ENCODE measurements around the gene ZFYVE16.

The ZFYVE16 gene

DNA sequence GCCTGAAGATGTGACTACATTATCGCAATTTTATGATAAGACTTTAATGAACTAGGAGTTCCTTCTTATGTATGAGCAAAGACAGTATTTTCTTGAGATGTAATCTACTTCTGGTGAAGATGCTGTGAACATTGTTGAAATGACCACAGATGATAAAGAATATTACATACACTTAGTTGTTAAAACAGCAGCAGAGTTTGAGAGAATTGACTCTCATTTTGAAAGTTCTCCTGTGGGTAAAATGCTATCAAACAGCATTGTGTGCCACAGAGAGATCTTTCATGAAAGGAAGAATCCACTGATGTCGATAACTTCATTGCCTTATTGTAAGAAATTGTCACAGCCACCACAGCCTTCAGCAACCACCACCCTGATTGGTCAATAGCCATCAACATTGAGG, 88.0 kb downstream of the ZFYVE16 start:
- TF ChIP-seq CSDC2 (CRISPR knock-in tag; IDR thresholded peaks at IDR 0.05) (no peak), SNAI2 (CRISPR knock-in tag; IDR thresholded peaks at IDR 0.05) (no peak), ZFP3 (CRISPR knock-in tag; IDR thresholded peaks at IDR 0.05) (no peak), ZNF8 (CRISPR knock-in tag; IDR thresholded peaks at IDR 0.05) (no peak), ISL1 (CRISPR knock-in tag; IDR thresholded peaks at IDR 0.05) (no peak), GLIS3 (CRISPR knock-in tag; IDR thresholded peaks at IDR 0.05) (no peak), PPARA (CRISPR knock-in tag; IDR thresholded peaks at IDR 0.05; ENCODE audit: borderline replicate concordance) (no peak), TCF4 (CRISPR knock-in tag; IDR thresholded peaks at IDR 0.05; ENCODE audit: borderline replicate concordance) (no peak), ZFP30 (CRISPR knock-in tag; IDR thresholded peaks at IDR 0.05) (no peak), ARNTL (CRISPR knock-in tag; IDR thresholded peaks at IDR 0.05; ENCODE audit: borderline replicate concordance, low read depth) (no peak), ESRRG (CRISPR knock-in tag; IDR thresholded peaks at IDR 0.05) (no peak), ZNF70 (CRISPR knock-in tag; IDR thresholded peaks at IDR 0.05) (no peak)
- TF ChIP-seq, protein P1, sequence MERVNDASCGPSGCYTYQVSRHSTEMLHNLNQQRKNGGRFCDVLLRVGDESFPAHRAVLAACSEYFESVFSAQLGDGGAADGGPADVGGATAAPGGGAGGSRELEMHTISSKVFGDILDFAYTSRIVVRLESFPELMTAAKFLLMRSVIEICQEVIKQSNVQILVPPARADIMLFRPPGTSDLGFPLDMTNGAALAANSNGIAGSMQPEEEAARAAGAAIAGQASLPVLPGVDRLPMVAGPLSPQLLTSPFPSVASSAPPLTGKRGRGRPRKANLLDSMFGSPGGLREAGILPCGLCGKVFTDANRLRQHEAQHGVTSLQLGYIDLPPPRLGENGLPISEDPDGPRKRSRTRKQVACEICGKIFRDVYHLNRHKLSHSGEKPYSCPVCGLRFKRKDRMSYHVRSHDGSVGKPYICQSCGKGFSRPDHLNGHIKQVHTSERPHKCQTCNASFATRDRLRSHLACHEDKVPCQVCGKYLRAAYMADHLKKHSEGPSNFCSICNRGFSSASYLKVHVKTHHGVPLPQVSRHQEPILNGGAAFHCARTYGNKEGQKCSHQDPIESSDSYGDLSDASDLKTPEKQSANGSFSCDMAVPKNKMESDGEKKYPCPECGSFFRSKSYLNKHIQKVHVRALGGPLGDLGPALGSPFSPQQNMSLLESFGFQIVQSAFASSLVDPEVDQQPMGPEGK (CRISPR knock-in tag; IDR thresholded peaks at IDR 0.05; ENCODE audit: borderline replicate concordance) = no peak
- TF ChIP-seq, protein P2, sequence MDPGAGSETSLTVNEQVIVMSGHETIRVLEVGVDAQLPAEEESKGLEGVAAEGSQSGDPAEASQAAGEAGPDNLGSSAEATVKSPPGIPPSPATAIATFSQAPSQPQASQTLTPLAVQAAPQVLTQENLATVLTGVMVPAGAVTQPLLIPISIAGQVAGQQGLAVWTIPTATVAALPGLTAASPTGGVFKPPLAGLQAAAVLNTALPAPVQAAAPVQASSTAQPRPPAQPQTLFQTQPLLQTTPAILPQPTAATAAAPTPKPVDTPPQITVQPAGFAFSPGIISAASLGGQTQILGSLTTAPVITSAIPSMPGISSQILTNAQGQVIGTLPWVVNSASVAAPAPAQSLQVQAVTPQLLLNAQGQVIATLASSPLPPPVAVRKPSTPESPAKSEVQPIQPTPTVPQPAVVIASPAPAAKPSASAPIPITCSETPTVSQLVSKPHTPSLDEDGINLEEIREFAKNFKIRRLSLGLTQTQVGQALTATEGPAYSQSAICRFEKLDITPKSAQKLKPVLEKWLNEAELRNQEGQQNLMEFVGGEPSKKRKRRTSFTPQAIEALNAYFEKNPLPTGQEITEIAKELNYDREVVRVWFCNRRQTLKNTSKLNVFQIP (CRISPR knock-in tag; IDR thresholded peaks at IDR 0.05; ENCODE audit: borderline replicate concordance, low read depth) = no peak
- no peak for ATAC-seq

DNA sequence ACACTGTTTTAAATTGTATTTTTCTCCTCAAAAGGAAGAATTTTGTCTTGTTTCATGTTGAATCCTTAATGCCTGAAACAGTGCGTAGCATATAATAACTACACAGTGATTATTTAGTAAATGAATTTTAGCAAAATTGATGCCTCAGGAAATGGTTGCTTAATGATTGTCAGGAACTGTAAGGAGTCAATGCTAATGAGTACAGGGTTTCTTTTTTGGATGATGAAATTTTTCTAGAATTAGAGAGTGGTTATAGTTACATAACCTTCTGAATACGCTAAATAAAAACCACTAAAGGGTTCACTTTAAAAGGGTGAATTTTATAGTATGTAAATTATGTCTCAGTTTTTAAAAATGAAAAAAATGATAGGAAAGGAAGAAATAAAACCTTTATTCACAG, 94.9 kb downstream of the ZFYVE16 start:
- TF ChIP-seq, protein P2 (CRISPR knock-in tag; IDR thresholded peaks at IDR 0.05; ENCODE audit: borderline replicate concordance, low read depth) = no peak
- TF ChIP-seq ZNF565 (CRISPR knock-in tag; conservative IDR thresholded peaks at IDR 0.05; ENCODE audit: low read depth) = no peak
- TF ChIP-seq OSR1 (CRISPR knock-in tag; IDR thresholded peaks at IDR 0.05) = no peak
- TF ChIP-seq, protein P3, sequence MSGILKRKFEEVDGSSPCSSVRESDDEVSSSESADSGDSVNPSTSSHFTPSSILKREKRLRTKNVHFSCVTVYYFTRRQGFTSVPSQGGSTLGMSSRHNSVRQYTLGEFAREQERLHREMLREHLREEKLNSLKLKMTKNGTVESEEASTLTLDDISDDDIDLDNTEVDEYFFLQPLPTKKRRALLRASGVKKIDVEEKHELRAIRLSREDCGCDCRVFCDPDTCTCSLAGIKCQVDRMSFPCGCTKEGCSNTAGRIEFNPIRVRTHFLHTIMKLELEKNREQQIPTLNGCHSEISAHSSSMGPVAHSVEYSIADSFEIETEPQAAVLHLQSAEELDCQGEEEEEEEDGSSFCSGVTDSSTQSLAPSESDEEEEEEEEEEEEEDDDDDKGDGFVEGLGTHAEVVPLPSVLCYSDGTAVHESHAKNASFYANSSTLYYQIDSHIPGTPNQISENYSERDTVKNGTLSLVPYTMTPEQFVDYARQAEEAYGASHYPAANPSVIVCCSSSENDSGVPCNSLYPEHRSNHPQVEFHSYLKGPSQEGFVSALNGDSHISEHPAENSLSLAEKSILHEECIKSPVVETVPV (CRISPR knock-in tag; IDR thresholded peaks at IDR 0.05) = no peak
- TF ChIP-seq TOX (CRISPR knock-in tag; IDR thresholded peaks at IDR 0.05; ENCODE audit: borderline replicate concordance) = no peak
- TF ChIP-seq CSDC2 (CRISPR knock-in tag; IDR thresholded peaks at IDR 0.05) = no peak
- no peak for TF ChIP-seq SNAI2 (CRISPR knock-in tag; IDR thresholded peaks at IDR 0.05)
- TF ChIP-seq, protein P4, sequence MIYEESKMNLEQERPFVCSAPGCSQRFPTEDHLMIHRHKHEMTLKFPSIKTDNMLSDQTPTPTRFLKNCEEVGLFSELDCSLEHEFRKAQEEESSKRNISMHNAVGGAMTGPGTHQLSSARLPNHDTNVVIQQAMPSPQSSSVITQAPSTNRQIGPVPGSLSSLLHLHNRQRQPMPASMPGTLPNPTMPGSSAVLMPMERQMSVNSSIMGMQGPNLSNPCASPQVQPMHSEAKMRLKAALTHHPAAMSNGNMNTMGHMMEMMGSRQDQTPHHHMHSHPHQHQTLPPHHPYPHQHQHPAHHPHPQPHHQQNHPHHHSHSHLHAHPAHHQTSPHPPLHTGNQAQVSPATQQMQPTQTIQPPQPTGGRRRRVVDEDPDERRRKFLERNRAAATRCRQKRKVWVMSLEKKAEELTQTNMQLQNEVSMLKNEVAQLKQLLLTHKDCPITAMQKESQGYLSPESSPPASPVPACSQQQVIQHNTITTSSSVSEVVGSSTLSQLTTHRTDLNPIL (CRISPR knock-in tag; IDR thresholded peaks at IDR 0.05; ENCODE audit: low read depth) = no peak
- no peak for TF ChIP-seq ZFP3 (CRISPR knock-in tag; IDR thresholded peaks at IDR 0.05)
- no peak for TF ChIP-seq GLIS3 (CRISPR knock-in tag; IDR thresholded peaks at IDR 0.05)
- TF ChIP-seq, protein P5, sequence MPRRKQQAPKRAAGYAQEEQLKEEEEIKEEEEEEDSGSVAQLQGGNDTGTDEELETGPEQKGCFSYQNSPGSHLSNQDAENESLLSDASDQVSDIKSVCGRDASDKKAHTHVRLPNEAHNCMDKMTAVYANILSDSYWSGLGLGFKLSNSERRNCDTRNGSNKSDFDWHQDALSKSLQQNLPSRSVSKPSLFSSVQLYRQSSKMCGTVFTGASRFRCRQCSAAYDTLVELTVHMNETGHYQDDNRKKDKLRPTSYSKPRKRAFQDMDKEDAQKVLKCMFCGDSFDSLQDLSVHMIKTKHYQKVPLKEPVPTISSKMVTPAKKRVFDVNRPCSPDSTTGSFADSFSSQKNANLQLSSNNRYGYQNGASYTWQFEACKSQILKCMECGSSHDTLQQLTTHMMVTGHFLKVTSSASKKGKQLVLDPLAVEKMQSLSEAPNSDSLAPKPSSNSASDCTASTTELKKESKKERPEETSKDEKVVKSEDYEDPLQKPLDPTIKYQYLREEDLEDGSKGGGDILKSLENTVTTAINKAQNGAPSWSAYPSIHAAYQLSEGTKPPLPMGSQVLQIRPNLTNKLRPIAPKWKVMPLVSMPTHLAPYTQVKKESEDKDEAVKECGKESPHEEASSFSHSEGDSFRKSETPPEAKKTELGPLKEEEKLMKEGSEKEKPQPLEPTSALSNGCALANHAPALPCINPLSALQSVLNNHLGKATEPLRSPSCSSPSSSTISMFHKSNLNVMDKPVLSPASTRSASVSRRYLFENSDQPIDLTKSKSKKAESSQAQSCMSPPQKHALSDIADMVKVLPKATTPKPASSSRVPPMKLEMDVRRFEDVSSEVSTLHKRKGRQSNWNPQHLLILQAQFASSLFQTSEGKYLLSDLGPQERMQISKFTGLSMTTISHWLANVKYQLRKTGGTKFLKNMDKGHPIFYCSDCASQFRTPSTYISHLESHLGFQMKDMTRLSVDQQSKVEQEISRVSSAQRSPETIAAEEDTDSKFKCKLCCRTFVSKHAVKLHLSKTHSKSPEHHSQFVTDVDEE (CRISPR knock-in tag; IDR thresholded peaks at IDR 0.05) = no peak
- ATAC-seq = no peak
